ENCODE results near the gene DHRS1.

Gene DHRS1

DNA sequence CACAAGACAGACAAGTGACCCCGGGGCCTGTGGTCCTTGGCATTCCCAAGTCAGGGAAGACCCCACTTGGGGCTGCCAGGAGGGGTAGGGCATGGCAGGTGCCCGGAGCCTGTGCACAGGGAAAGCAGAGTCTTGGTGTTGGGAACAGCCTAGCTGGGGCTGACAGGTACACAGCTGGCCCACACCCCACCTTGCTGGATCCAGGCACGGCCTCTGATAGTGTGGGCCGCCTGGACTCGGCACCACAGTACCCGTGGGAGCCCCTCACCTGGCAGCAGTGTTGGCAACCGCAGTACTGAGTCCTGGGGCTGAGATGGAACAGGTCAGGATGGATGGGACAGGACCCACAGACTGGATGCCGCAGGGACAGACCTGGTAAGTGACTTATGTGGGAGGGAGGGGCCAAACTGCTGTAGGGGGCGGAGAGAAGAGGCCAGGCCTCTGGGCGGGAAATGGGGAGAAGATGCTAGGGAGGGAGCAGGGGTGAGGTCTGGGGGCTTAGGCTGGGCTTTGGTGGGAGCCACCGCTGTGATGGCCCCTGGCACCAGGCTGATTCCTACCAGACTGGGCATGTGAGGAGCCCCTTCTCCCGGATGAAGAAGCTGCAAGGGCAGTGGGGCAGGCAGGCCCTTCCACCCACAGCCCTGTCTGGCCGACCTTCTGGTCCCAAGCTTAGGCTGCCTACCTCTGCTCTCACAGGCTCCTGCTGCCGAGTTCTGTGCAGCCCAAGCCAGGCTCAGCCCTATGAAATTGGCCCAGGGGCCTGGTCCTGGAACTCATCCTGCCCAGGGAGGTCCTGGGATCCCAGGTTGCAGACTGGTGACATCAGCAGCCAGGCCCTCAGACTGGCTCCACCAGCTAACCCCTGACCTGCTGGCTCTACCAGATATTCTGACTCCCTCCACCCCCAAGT, 36.5 kb downstream of the DHRS1 start, which contains the start of gene TGM1:
TSS of gene TGM1 (minus strand) at position 357 of the 913 bp plus-strand sequence. CDS start 825 bp downstream, outside the sequence.
- no peak for DNase-seq (ENCODE audit: low read depth)

DNA sequence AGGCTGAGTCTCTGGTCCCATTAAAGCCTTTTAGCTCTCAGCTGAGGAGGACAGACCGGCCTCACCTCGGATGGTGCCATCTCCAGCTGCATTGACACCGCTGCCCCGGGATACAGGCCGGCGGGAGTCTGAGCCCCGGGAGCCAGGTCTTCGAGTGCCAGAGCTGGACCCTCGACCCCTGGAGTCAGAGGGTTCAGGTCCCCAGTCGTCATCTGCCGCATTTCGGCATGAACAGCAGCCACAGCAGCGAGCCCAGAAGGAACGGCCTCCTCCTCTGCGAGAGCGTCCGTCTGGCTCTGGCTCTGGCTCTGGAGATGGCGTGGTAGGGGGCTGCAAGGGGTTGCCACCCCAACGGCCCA, 37.6 kb downstream of the DHRS1 start:
- no peak for DNase-seq (ENCODE audit: low read depth)

- DNase-seq (ENCODE audit: low read depth) = no peak
Observed at GRCh38 chr14:24261256-24261968, 38.2 kb downstream of the DHRS1 start.

GRCh38 chr14:24260780-24261157, 38.8 kb downstream of the DHRS1 start:
- DNase-seq (ENCODE audit: low read depth) = no peak

GRCh38 chr14:24260026-24260779, 39.4 kb downstream of the DHRS1 start:
- DNase-seq (ENCODE audit: low read depth) = no peak

DNA sequence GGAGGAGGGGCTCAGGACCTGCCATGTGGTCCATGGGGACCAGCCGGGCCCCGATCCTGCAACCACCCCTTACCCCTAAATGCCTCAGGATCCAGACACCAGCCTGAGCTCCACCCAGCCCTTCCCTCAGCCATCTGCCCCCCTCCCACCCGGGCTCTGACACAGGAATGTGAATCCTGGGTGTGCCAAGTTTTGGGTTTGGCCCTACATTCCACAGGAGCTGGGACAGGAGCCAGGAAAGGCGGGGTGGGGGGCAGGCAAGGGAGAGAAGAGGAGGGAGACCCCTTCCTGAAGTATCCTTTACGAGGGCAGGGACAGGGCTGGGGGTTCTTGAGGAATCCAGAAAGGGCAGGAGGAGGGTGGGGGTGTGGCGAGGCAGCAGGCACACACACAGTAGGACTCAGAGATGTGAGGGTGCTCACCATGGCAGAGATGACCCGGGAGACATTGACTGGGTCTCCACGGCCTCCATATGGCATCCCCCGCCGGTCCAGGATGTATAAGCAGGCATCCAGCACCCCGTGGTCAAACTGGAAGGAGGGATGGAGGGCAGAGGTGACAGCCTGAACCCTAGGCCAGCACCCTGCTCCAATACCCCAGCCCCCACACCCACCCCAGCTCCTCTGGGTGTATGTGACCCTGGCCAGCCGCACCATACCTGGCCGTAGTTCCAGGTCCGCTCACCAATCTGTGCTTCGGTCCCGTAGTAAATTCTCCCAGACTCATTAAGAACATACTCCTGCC, 40.1 kb downstream of the DHRS1 start:
- DNase-seq (ENCODE audit: low read depth) = no peak

DNA sequence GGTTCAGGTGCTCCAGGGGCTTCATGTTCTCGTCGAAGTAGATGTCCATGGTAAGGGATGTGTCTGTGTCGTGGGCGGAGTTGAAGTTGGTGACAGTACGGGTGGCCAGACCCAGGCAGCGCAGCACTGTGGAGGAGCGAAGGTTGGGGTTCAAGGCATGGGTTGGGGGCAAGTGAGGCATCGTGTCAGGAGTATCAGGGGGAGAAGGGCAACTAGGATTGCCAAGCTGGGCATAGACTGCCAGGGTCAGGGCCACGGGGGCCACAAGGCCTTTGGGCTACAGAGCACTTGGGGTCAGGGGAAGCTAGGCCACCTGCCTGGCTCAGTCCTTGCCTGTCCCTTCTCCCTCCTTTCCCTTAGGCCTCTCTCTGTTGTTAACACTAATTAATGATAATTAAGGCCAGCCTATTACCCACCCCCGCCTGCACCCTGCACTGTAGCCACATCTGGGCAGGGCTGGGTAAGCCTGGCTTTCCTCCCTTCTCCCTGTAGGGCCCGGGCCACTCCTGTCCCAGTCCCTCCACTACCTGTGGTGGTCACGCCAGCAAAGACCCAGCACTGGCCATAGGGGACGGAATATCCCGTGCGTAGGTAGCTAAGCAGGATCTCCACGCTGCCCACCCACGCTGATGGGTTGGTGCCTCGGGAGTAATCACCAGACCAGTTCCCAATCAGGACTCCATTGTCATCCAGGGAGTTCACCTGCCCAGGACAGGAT, 40.9 kb downstream of the DHRS1 start:
- DNase-seq (ENCODE audit: low read depth) = no peak

DNA sequence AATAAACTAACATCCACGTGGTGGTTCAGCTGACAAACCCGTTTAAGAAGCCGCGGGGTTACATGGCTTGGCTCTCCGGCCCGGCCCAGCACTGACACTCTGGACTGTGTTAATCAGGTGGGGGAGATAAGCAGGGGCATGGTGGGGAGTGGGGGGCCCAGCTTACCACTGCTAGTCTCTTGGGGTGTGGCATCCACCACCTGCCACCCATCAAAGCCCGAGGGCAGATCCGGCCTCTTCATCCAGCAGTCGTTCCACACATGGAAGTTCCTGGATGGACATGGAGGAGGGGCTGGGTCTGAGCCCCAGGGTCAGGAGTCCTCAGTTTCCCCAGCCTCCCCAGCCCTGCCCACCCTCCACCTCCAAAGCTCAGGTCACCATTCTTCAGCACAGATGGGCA, 41.5 kb downstream of the DHRS1 start:
- DNase-seq (ENCODE audit: low read depth) = no peak

DNA sequence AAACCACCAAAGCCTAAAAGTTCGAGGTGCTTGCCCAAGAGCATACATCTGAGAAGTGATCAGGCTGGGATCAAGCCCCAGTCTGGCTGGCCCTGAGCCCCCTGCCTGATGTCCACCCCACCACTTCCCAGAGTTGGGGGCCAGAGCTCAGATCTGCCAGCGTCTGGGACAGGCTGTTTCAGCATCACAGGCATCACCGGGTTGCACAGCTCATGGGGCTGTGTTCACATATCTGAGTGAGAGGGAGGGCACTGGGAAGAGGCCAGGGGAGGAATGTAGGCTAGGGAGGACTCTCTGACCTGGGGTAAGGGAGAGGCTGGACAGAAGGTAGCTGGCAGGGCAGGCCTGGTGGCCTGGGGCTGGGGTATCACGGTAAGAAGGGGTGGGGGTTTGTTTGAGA, 42.6 kb downstream of the DHRS1 start:
- no peak for DNase-seq (ENCODE audit: low read depth)

GRCh38 chr14:24255931-24256711, 43.5 kb downstream of the DHRS1 start:
- no peak for DNase-seq (ENCODE audit: low read depth)

DNA sequence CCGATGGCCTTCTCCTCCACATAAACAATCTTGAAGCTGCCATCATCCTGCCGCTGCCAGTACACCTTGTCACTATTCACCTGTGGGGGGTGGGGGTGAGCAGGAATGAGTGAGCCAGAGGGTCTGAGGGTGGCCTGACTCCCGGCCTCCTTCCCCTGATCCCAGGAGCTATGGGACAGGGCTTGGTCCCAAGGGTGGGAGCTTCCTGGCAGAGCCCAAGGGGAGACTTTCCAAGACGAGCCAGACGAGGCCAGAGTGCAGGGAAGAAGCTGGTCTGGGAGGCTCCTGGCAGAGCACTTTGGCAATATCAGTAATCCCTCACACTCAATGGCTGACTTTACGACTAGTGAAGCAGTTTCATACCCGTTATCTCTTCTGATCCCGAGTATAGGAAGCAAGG, 44.1 kb downstream of the DHRS1 start:
- no peak for DNase-seq (ENCODE audit: low read depth)

DNA sequence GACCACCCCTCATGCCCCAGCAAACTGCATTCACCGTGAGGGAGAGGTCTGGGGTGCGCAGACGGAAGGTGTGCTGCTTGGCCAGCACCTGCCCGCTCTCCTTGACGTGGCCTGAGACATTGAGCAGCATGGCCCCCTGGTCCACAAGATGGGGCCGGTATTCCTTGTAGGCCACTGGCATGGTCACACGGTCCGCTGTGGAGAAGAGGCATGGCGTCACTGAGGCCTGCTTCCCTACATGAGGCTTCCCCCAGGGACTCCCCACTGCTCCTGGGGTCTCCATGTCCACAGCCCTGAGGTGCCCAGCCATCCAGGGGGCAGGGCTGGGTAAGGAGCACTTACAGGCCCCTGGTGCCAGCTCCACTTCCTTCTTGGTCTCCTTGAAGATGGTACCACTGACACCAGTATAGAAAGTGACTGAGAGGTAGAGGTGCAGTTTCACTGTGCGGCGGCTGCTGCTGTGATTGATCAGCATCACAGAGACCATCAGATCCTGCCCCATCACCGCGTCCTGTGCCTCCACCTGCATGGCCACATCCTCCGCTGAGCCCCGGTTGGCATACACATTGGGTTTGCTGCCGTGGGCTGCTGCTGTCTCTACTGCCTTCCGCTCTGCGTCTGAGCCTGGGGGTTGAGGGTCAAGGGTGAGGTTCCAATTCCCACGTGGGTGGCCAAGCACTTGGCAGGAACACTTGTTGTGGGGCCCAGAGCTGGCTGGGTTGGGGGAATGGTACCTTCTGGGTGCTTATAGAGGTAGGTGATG, 44.8 kb downstream of the DHRS1 start:
- DNase-seq (ENCODE audit: low read depth) = no peak

GRCh38 chr14:24253936-24254335, 45.6 kb downstream of the DHRS1 start:
- DNase-seq (ENCODE audit: low read depth) = no peak

GRCh38 chr14:24252289-24253124, 47.1 kb downstream of the DHRS1 start:
- no peak for DNase-seq (ENCODE audit: low read depth)

DNA sequence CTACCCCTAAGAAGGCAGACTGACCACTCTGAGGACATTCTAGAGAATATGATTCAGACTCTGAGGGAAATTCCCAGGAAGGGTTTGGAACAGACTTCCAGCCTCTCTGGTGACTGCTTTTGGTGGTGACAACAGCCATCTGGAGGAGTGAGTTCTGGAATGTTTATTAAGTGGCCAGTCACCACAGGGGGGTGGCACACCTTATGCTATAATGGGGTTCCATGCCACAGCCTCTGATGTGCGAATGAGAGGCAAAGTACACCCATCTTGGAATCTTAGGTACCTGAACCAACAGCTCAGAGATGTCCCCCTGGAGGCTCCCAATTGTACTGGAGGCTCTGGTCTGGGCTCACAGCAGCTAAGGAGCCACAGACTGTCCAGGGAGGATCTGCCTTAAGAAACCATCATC, 47.7 kb downstream of the DHRS1 start:
- DNase-seq (ENCODE audit: low read depth) = no peak

- no peak for DNase-seq (ENCODE audit: low read depth)
Observed at GRCh38 chr14:24250354-24250753, 49.2 kb downstream of the DHRS1 start.

GRCh38 chr14:24249230-24250021, 50.2 kb downstream of the DHRS1 start:
- DNase-seq (ENCODE audit: low read depth) = no peak

- DNase-seq (ENCODE audit: low read depth) = no peak
Observed at GRCh38 chr14:24247422-24247821, 52.2 kb downstream of the DHRS1 start.

All from activated T-cell treated with anti-CD3 and anti-CD28 coated beads for 24 hours (primary cell).